ACC112 (cell line): Measurements from ENCODE around the gene ACLY.
"Not testable (repeated sequence)": the region's sequence is repeated elsewhere in the genome, so short reads cannot be mapped to it uniquely, and the experiment has no call there.

ENCODE experiments used
- H2AFZ ChIP-seq: fragments of 200-600 bp; sonication (generic); one replicate; pipeline ENCODE4 v1.6.0; 2017; ENCODE audit warnings: antibody characterized with exemption, low read length; ENCODE audit not compliant: unreplicated experiment
- H3K27ac ChIP-seq: fragments of 200-600 bp; sonication (generic); 2 replicates; pipeline ENCODE4 v1.5.1; 2014; ENCODE audit warnings: low read depth, mild to moderate bottlenecking, antibody characterized with exemption, low read length, moderate library complexity
- H3K27me3 ChIP-seq: fragments of 200-600 bp; sonication (generic); 2 replicates; pipeline ENCODE4 v1.6.1; 2014; ENCODE audit warnings: mild to moderate bottlenecking, antibody characterized with exemption, low read length, moderate library complexity, mixed read lengths; ENCODE audit not compliant: insufficient read depth
- H3K36me3 ChIP-seq: fragments of 200-600 bp; sonication (generic); 2 replicates; pipeline ENCODE4 v1.6.1; 2016; ENCODE audit warnings: mild to moderate bottlenecking, antibody characterized with exemption, low read length, moderate library complexity, mixed read lengths; ENCODE audit not compliant: insufficient read depth
- H3K4me1 ChIP-seq: fragments of 200-600 bp; sonication (generic); one replicate; pipeline ENCODE4 v1.6.1; 2016; ENCODE audit warnings: low read length, mixed read lengths; ENCODE audit not compliant: insufficient read depth, unreplicated experiment, control insufficient read depth
- H3K4me3 ChIP-seq: fragments of 200-600 bp; sonication (generic); 2 replicates; pipeline ENCODE4 v1.5.1; 2014; ENCODE audit warnings: mild to moderate bottlenecking, low read depth, low read length
- H3K79me2 ChIP-seq: fragments of 200-600 bp; sonication (generic); one replicate; pipeline ENCODE4 v1.6.0; 2016; ENCODE audit warnings: low read length; ENCODE audit not compliant: control insufficient read depth, unreplicated experiment, insufficient read depth

Gene ACLY

GRCh38 chr17:41849251-41849990, 69.3 kb downstream of the ACLY start:
- no peak overlapping the region for H3K27ac ChIP-seq
- no peak overlapping the region for H2AFZ ChIP-seq
- H3K4me1 ChIP-seq = peaks cover 21% of the 10 kb centered on the region
- H3K4me3 ChIP-seq = no peak overlapping the region
- peaks cover 15% of the 10 kb centered on the region for H3K79me2 ChIP-seq
- no peaks in the 10 kb centered on the region for H3K27me3 ChIP-seq
- H3K36me3 ChIP-seq = no peaks in the 10 kb centered on the region; the same call in 1 of the 2 replicates

GRCh38 chr17:41848788-41849187, 70.0 kb downstream of the ACLY start:
- no peak overlapping the region for H3K4me3 ChIP-seq
- no peaks in the 10 kb centered on the region; the same call in 1 of the 2 replicates for H3K36me3 ChIP-seq
- no peaks in the 10 kb centered on the region for H3K27me3 ChIP-seq
- H3K79me2 ChIP-seq = peaks cover 15% of the 10 kb centered on the region
- H2AFZ ChIP-seq = no peak overlapping the region
- H3K27ac ChIP-seq = no peak overlapping the region
- peaks cover 21% of the 10 kb centered on the region for H3K4me1 ChIP-seq

- H3K4me3 ChIP-seq = no peak overlapping the region
- no peaks in the 10 kb centered on the region for H3K36me3 ChIP-seq
- peaks cover 19% of the 10 kb centered on the region for H3K4me1 ChIP-seq
- H3K27me3 ChIP-seq = no peaks in the 10 kb centered on the region
- peaks cover 5% of the 10 kb centered on the region for H3K79me2 ChIP-seq
- no peak overlapping the region for H2AFZ ChIP-seq
- H3K27ac ChIP-seq = no peak overlapping the region
These were observed 73.8 kb downstream of the ACLY start for GRCh38 chr17:41844971-41845370.

GRCh38 chr17:41840781-41841180, 78.0 kb downstream of the ACLY start:
- H3K4me3 ChIP-seq, H3K79me2 ChIP-seq, H3K4me1 ChIP-seq, H3K36me3 ChIP-seq, H3K27ac ChIP-seq, H2AFZ ChIP-seq, H3K27me3 ChIP-seq: not testable (repeated sequence)

- not testable (repeated sequence) for H3K27me3 ChIP-seq, H3K36me3 ChIP-seq, H2AFZ ChIP-seq, H3K4me3 ChIP-seq, H3K79me2 ChIP-seq, H3K4me1 ChIP-seq, H3K27ac ChIP-seq
These were observed 79.3 kb downstream of the ACLY start for GRCh38 chr17:41839448-41839847.

GRCh38 chr17:41837761-41838538, 80.8 kb downstream of the ACLY start, which contains the start of gene KLHL10:
TSS of gene KLHL10 (plus strand) at chr17:41837825. CDS start at chr17:41837933, 108 bp downstream.
- H3K36me3 ChIP-seq = no peaks in the 10 kb centered on the region
- H3K4me3 ChIP-seq = no peak within 1 kb of the TSS; the same call in 1 of the 2 replicates
- no peaks in the 10 kb centered on the region for H3K79me2 ChIP-seq
- no peak within 1 kb of the TSS for H3K27ac ChIP-seq
- H2AFZ ChIP-seq = no peak within 1 kb of the TSS
- no peaks in the 10 kb centered on the region for H3K27me3 ChIP-seq
- no peaks in the 10 kb centered on the region for H3K4me1 ChIP-seq

GRCh38 chr17:41836550-41837196, 82.1 kb downstream of the ACLY start:
- no peaks in the 10 kb centered on the region for H3K4me1 ChIP-seq
- peak overlapping the region; percentile 91 for H3K4me3 ChIP-seq
- peak overlapping the region; percentile 68 for H2AFZ ChIP-seq
- H3K27me3 ChIP-seq = no peaks in the 10 kb centered on the region
- H3K79me2 ChIP-seq = no peaks in the 10 kb centered on the region
- H3K27ac ChIP-seq = no peak overlapping the region
- no peaks in the 10 kb centered on the region for H3K36me3 ChIP-seq

- H3K27me3 ChIP-seq = no peaks in the 10 kb centered on the region
- peak within 1 kb of the TSS; percentile 85 for H2AFZ ChIP-seq
- peak within 1 kb of the TSS; percentile 91 for H3K4me3 ChIP-seq
- no peaks in the 10 kb centered on the region for H3K79me2 ChIP-seq
- H3K4me1 ChIP-seq = no peaks in the 10 kb centered on the region
- no peaks in the 10 kb centered on the region for H3K36me3 ChIP-seq
- no peak within 1 kb of the TSS for H3K27ac ChIP-seq
These were observed 82.8 kb downstream of the ACLY start, which contains the start of gene NT5C3B for GRCh38 chr17:41835800-41836549. TSS of gene NT5C3B (minus strand) at chr17:41836232. CDS start at chr17:41836193, 39 bp downstream.

GRCh38 chr17:41835214-41835799, 83.4 kb downstream of the ACLY start:
- H3K36me3 ChIP-seq = no peaks in the 10 kb centered on the region
- H3K27ac ChIP-seq = no peak overlapping the region
- peak overlapping the region; percentile 91 for H3K4me3 ChIP-seq
- H2AFZ ChIP-seq = peak overlapping the region; percentile 85
- H3K27me3 ChIP-seq = no peaks in the 10 kb centered on the region
- H3K79me2 ChIP-seq = no peaks in the 10 kb centered on the region
- no peaks in the 10 kb centered on the region for H3K4me1 ChIP-seq

- not testable (repeated sequence) for H3K27ac ChIP-seq, H3K36me3 ChIP-seq, H3K4me1 ChIP-seq, H3K4me3 ChIP-seq, H2AFZ ChIP-seq, H3K79me2 ChIP-seq, H3K27me3 ChIP-seq
These were observed 88.8 kb downstream of the ACLY start for GRCh38 chr17:41829961-41830360.
